Adipose tissue (tissue), 3 donors: ENCODE data around the gene P2RX5. TPM values are rescaled to one million over a fixed set of nuclear protein-coding genes. Genes with fewer than 3 reads are reported as not detected.
"Not testable (repeated sequence)": the region's sequence is repeated elsewhere in the genome, so short reads cannot be mapped to it uniquely, and the experiment has no call there.

Source experiments
- H3K27ac ChIP-seq: one replicate; pipeline ENCODE4 v1.5.1; 2013; ENCODE audit warnings: low read depth, low read length
- WGBS, 3 donors: extraction: QIAGEN DNeasy Blood & Tissue Kit; methylation state at CpG; one replicate each; pipeline ENCODE4 v1.1.7; 2013; 5-methylcytosine and 5-hydroxymethylcytosine counted together
- polyA plus RNA-seq, 3 donors: library from polyadenylated mRNA; stranded (reverse); fragments of 200-250 nt; gene quantifications; one replicate each; pipeline ENCODE4 v1.2.3, GENCODE V29; 2013
- donor health status: healthy with polysubstance abuse.
- donor health status: Bipolar disorder and iron deficiency.
- donor health status: healthy.

The P2RX5 gene
- 1 to 10 TPM in 2 of 3 donors, under 1 TPM in 1; 0.45 to 2.1 (median 1.1) TPM for polyA plus RNA-seq

GRCh38 chr17:3695723-3696411, at the start of gene P2RX5:
TSS of gene P2RX5 (minus strand) at chr17:3696155. CDS start at chr17:3696005, 150 bp downstream.
- no peak within 1 kb of the TSS for H3K27ac ChIP-seq
- 0 to 2% (median 1%) methylated on average over 49 to 65 of the region's 65 CpGs for WGBS, 3 donors

DNA sequence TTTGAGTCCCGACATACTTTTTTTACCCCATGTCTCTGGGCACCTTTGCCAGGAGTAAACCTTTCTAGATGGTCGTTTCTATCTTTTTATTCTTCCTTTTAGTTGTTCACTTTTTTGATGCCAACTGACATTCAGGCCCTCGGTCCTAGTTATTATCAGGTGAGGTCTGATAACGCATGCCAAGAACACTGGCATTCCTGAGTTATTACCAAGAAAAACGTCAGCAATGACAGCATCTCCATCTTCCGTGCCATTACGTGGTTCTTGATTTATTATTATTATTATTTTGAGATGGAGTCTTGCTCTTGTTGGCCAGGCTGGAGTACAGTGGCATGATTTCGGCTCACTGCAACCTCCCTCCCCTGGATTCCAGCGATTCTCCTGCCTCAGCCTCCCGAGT, 49.1 kb upstream of the P2RX5 start:
- WGBS, 3 donors = 76 to 87% (median 83%) methylated on average over 10 of the region's 10 CpGs
- H3K27ac ChIP-seq = no peak overlapping the region

- no peak overlapping the region for H3K27ac ChIP-seq
- 59 to 78% (median 76%) methylated on average over 3 of the region's 3 CpGs for WGBS, 3 donors
Observed at GRCh38 chr17:3744014-3744413, 48.1 kb upstream of the P2RX5 start.

DNA sequence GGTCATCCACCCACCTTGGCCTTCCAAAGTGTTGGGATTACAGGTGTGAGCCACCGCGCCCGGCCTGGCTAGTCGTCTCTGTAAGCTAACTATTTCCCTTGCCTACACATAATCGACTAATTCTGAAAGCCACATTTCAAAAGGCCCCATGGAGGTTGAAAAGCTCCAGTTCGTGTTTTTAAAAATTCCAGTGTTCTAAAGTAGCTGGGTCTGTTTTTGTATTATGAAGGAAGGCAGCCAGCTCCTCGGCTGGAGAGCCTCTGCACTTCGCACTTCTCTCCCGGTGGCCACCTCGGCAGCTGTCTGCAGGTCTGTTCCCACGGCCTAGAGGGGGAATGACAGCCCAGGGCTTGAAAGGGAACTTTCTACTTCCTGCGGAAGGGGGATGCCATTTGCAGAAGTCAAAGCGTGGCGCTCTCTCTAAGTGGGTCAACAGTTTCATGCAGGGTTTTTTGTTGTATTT, 44.7 kb upstream of the P2RX5 start:
- 54 to 67% (median 56%) methylated on average over 14 of the region's 14 CpGs for WGBS, 3 donors
- H3K27ac ChIP-seq = no peak overlapping the region

DNA sequence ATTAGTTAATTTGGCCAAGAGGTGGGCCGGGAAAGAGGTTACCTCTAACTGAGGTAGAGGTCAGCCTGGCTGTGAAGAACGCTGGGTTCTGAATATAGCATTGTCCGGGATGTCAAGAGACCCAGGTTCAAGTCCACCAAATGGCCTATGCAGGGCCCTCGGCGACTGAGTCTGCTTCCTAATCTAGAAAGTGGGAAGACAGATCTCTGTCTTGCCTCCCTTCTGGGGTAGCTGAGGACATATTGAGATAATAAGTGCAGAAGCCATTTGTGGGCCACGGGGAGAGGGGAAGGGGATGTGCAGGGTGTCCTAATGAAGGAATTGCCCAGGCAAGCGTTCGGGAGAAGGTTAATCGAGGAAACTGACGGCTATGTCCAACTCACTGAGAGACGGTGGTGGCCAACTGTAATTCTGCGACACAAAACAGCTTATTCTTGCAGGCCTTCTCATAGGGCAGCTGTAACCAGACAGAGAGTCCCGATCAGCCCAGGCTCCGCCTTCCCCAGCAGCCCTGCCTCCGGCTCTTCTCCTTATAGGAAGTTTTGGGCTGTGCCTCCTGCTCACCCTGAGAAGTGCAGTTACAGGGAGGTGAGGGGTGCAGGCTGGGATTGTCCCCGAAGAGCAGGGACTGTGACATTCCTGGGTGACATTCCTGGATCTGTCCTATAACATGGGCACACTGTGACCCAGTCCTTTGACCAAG, 43.6 kb upstream of the P2RX5 start:
- WGBS, 3 donors = 74 to 84% (median 82%) methylated on average over 16 of the region's 16 CpGs
- H3K27ac ChIP-seq = no peak overlapping the region

GRCh38 chr17:3738562-3739295, 42.8 kb upstream of the P2RX5 start:
- no peak overlapping the region for H3K27ac ChIP-seq
- 22 to 67% (median 58%) methylated on average over 16 of the region's 16 CpGs for WGBS, 3 donors

- no peak overlapping the region for H3K27ac ChIP-seq
- WGBS, 3 donors = 66 to 74% (median 67%) methylated on average over 8 of the region's 8 CpGs
Observed at GRCh38 chr17:3735515-3735914, 39.6 kb upstream of the P2RX5 start.

DNA sequence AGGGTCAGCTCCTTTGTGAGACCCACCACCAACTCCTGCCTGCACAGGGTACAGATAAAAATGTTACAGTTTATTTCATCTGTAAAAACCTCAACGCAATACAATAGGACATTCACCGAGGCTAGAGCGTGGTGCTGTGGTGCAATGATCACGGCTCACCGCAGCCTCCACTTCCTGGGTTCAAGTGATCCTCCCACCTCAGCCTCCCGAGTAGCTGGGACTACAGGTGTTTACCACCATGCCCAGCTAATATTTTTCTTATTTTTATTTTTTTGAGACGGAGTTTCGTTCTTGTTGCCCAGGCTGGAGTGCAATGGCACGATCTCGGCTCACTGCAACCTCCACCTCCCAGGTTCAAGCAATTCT, 38.9 kb upstream of the P2RX5 start:
- WGBS, 3 donors = 85 to 94% (median 91%) methylated on average over 10 of the region's 10 CpGs
- H3K27ac ChIP-seq = not testable (repeated sequence)

GRCh38 chr17:3732210-3732621, 36.3 kb upstream of the P2RX5 start:
- 44 to 57% (median 51%) methylated on average over 9 of the region's 9 CpGs for WGBS, 3 donors
- H3K27ac ChIP-seq = no peak overlapping the region

DNA sequence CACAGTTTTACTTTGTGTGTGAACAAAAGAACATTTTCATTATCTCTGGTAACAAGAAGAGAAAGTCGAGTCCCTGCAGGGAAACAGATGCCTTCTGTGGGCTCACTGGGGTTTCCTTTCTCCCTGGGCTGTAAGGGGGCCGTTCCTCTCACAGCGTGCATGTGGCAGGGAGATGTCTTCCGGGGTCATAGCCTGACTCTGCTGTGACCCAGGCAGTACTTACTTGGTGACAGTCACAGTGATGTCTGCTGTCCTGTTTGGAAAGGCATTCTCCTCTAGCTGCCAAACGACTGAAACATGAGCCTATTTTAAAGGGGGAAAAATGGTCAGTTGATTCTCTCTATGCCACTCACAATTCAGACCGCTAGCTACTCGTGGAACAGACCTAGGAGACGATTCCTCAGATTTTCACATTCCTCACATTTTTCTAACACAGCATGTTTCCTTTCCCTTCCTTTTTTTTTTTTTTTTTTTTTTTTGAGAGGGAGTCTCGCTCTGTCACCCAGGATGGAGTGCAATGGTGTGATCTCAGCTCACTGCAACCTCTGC, 35.0 kb upstream of the P2RX5 start:
- 48 to 55% (median 51%) methylated on average over 8 to 9 of the region's 9 CpGs for WGBS, 3 donors
- H3K27ac ChIP-seq = no peak overlapping the region

DNA sequence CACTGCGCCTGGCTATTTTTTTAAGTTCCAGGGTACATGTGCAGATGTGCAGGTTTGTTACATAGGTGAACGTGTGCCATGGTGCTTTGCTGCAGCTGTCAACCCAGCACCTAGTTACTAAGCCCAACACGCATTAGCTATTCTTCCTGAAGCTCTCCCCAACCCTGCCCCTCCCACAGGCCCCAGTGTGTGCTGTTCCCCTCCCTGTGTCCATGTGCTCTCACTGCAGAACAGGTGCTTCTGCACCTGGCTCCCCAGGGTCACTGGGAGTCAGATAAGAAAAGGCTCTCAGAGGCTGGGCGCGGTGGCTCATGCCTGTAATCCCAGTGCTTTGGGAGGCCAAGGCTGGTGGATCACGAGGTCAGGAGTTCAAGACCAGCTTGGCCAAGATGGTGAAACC, 33.9 kb upstream of the P2RX5 start:
- H3K27ac ChIP-seq = no peak overlapping the region

DNA sequence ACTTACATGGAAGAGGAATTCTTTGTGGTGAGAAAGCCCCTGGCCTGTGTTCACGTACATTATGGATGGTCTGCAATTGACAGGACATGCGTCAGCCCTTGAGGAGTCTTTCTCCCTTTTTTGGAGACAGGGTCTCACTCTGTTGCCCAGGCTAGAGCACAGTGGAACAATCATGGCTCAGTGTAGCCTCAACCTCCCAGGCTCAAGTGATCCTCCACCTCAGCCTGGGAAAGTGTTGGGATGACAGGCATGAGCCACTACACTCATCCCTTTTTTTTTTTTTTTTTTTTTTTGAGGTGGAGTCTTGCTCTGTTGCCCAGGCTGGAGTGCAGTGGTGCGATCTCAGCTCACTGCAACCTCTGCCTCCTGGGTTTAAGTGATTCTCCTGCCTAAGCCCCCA, 32.1 kb upstream of the P2RX5 start:
- H3K27ac ChIP-seq = not testable (repeated sequence)
- WGBS, 3 donors = 94 to 100% (median 98%) methylated on average over 3 of the region's 3 CpGs

More for the DNA sequence above, 33.9 kb upstream of the P2RX5 start:
- 59 to 97% (median 83%) methylated on average over 6 of the region's 6 CpGs for WGBS, 3 donors

DNA sequence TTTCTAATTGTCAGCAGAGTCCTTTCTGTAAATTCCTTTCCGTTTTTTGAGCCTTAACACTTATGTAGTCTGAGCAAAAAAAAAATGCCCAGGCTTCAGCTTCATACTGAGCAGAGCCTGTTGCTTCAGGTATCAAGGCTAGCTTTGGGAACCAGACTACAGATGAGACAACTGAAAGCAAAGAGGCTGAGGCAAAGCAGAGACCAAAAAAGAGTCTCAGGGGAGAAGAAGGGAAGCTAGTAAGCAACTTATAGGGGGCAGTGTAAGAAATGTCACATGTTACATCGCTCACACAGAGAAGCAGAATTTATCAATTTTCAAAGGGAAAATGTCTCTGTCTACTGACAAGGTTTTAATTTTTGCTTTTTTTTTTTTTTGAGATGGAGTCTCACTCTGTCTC, 31.1 kb upstream of the P2RX5 start:
- no peak overlapping the region for H3K27ac ChIP-seq
- WGBS, 3 donors = 38 to 72% (median 69%) methylated on average over 2 of the region's 2 CpGs

DNA sequence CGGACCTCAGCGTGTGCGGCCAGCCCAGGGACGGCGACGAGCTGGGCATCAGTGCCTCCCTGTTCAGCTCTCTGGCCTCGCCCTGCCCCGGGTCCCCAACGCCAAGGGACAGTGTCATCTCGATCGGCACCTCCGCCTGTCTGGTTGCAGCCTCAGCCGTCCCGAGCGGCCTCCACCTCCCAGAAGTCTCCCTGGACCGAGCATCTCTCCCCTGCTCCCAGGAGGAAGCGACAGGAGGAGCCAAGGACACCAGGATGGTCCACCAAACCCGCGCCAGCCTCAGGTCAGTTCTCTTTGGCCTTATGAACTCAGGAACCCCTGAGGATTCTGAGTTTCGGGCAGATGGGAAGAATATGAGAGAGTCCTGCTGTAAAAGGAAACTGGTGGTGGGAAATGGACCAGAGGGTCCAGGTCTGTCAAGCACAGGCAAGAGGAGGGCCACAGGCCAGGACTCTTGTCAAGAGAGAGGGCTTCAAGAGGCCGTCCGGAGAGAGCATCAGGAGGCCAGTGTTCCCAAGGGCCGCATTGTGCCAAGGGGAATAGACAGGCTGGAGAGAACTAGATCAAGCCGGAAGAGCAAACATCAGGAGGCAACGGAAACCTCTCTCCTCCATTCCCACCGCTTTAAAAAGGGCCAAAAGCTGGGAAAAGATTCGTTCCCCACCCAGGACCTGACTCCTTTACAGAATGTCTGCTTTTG, 28.6 kb upstream of the P2RX5 start:
- 16 to 23% (median 20%) methylated on average over 27 of the region's 27 CpGs for WGBS, 3 donors
- H3K27ac ChIP-seq = no peak overlapping the region

- peak within 1 kb of the TSS; percentile 13 for H3K27ac ChIP-seq
- WGBS, 3 donors = 0 to 1% (median 1%) methylated on average over 87 to 98 of the region's 98 CpGs
Observed at GRCh38 chr17:3723556-3724377, 27.8 kb upstream of the P2RX5 start, which contains the start of gene HASPIN. TSS of gene HASPIN (plus strand) at chr17:3723903. CDS start at chr17:3723936, 33 bp downstream.

GRCh38 chr17:3723188-3723555, 27.2 kb upstream of the P2RX5 start:
- WGBS, 3 donors = 1 to 2% (median 2%) methylated on average over 13 of the region's 13 CpGs
- H3K27ac ChIP-seq = no peak overlapping the region

DNA sequence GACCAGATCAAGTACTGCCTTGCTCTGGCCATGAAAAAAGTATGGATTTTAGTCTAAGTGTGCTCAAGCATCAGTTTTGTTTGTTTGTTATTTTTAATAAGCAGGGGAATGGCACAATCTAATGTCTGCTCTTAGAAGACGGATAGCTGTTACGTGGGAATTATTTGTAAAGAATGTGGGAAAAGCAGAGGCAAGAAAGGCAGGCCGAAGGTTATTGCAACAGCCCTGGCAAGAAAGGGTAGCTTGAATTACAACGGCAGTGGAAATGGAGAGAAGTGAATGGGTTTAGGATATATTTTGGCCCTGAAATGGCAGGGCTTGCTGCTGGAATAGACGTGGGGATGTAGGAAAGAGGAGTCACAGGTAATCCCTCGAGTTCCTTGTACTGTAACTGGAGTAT, 26.8 kb upstream of the P2RX5 start:
- WGBS, 3 donors = 18 to 27% (median 23%) methylated on average over 6 of the region's 6 CpGs
- H3K27ac ChIP-seq = no peak overlapping the region

GRCh38 chr17:3719265-3719664, 23.3 kb upstream of the P2RX5 start:
- no peak overlapping the region for H3K27ac ChIP-seq
